ENCODE data around the gene CKAP4.

- TF ChIP-seq EZH2 (IDR thresholded peaks at IDR 0.05; ENCODE audit: borderline replicate concordance, control insufficient read depth, low read depth, low read length) (no peak), CTCF (IDR thresholded peaks at IDR 0.05 in 2 of 3, conservative IDR thresholded peaks at IDR 0.05 in 1 of 3; ENCODE audit: control insufficient read depth in 2 of 3, extremely low read depth in 1 of 3, insufficient read depth in 1 of 3, low read depth in 3 of 3, low read length in 3 of 3) (no peak), POLR2AphosphoS5 (IDR thresholded peaks at IDR 0.05; ENCODE audit: low read length) (no peak), NR2F1 (conservative IDR thresholded peaks at IDR 0.05) (no peak), EP300 (IDR thresholded peaks at IDR 0.05; ENCODE audit: borderline replicate concordance in 1 of 2, control insufficient read depth in 1 of 2, low read depth in 2 of 2, low read length in 2 of 2) (no peak), FOXK2 (IDR thresholded peaks at IDR 0.05) (no peak), MAX (IDR thresholded peaks at IDR 0.05; ENCODE audit: low read depth, low read length) (no peak), PBX3 (IDR thresholded peaks at IDR 0.05; ENCODE audit: insufficient replicate concordance, low read depth, low read length) (no peak), NFIC (IDR thresholded peaks at IDR 0.05; ENCODE audit: low read depth, low read length) (no peak), ZSCAN29 (IDR thresholded peaks at IDR 0.05) (no peak), EED (IDR thresholded peaks at IDR 0.05; ENCODE audit: low read depth) (no peak), ATF2 (IDR thresholded peaks at IDR 0.05; ENCODE audit: low read length) (no peak)
Measured at GRCh38 chr12:106192659-106193393, 55.0 kb downstream of the CKAP4 start.
